HCT116 (cell line): Measurements from ENCODE around the gene OTOA. TPM values are rescaled to one million over a fixed set of nuclear protein-coding genes. Genes with fewer than 3 reads are reported as not detected.

Experiments used
- ATAC-seq: fragments of 200-7000 bp; cut with Tn5 transposase; 2 replicates; pipeline ENCODE4 v1.9.1; 2020; ENCODE audit warnings: mild to moderate bottlenecking, moderate library complexity
- BruUV-seq: library from RNA; stranded (reverse); fragments of 400-500 nt; replicated peaks from 2 replicates; lab custom pipeline; 2021; lab: Mats Ljungman, UMichigan
- CTCF ChIA-PET: fragments of 300-600 bp; sonication (Branson Sonifier 250); formaldehyde crosslinking; loops from one replicate; lab custom pipeline; 2021; ENCODE audit warnings: antibody characterized with exemption; lab: Charles Lee
- POLR2A ChIA-PET: fragments of 300-600, 350-600 bp; sonication (Branson Sonifier 250); formaldehyde crosslinking; loops from one replicate; lab custom pipeline; 2021; ENCODE audit warnings: antibody characterized with exemption; lab: Charles Lee
- RAD21 ChIA-PET, 2 experiments: fragments of 300-600 bp; sonication (Branson Sonifier 250); formaldehyde crosslinking; loops; one replicate each; lab custom pipeline; 2023; ENCODE audit warnings: low total read pairs in 2 of 2; ENCODE audit not compliant: uncharacterized antibody in 2 of 2, unreplicated experiment in 2 of 2, low non-redundant PET in 1 of 2; lab: Charles Lee
- DNase-seq: peaks from one replicate; pipeline ENCODE4 v3.0.0-alpha.2; 2010; ENCODE audit warnings: low read depth, low spot score
- H2AFZ ChIP-seq: fragments of 200-600 bp; shearing (Covaris generic), sonication (generic); 2 replicates; pipeline ENCODE4 v1.6.1; 2017; ENCODE audit warnings: low read depth, mixed run types, mixed read lengths, antibody characterized with exemption, low read length; ENCODE audit not compliant: poor library complexity, severe bottlenecking
- H3K27ac ChIP-seq: 2 replicates; pipeline ENCODE4 v1.5.1; 2012; ENCODE audit warnings: low read depth, low read length
- H3K27me3 ChIP-seq: fragments of 200-600 bp; sonication (generic); 2 replicates; pipeline ENCODE4 v1.6.1; 2016; ENCODE audit warnings: mixed run types, low read length, mixed read lengths; ENCODE audit not compliant: insufficient read depth
- H3K36me3 ChIP-seq, 2 experiments: fragments of 200-500 bp in 1 of 2; fragments of 200-600 bp in 1 of 2; sonication (Bioruptor generic) in 1 of 2; sonication (generic) in 1 of 2; 2 replicates each; pipeline versions ENCODE4 v1.5.1 to v1.6.1; 2014 to 2016; ENCODE audit warnings: low read length in 2 of 2, inconsistent platforms in 1 of 2, mixed read lengths in 1 of 2, mixed run types in 1 of 2; ENCODE audit not compliant: insufficient read depth in 2 of 2, control insufficient read depth in 1 of 2
- H3K4me1 ChIP-seq, 2 experiments: fragments of 200-600 bp in 1 of 2; sonication (generic) in 1 of 2; 2 replicates each; pipeline versions ENCODE4 v1.5.1 to v1.6.1; 2012 to 2017; ENCODE audit warnings: low read length in 2 of 2, inconsistent platforms in 1 of 2, mild to moderate bottlenecking in 1 of 2, mixed read lengths in 1 of 2, mixed run types in 1 of 2, moderate library complexity in 1 of 2; ENCODE audit not compliant: insufficient read depth in 2 of 2, control insufficient read depth in 1 of 2
- H3K4me2 ChIP-seq: fragments of 200-600 bp; sonication (generic); 2 replicates; pipeline ENCODE4 v1.6.1; 2017; ENCODE audit warnings: mixed run types, low read length, mixed read lengths
- H3K4me3 ChIP-seq, 2 experiments: fragments of 200-600 bp in 1 of 2; sonication (generic) in 1 of 2; replicated peaks in 1 of 2; 2 replicates each; pipeline ENCODE4 v1.5.1; 2011 to 2016; ENCODE audit warnings: low read length in 2 of 2, control low read depth in 1 of 2, low read depth in 1 of 2, mild to moderate bottlenecking in 1 of 2, mixed read lengths in 1 of 2, mixed run types in 1 of 2
- H3K79me2 ChIP-seq: fragments of 200-600 bp; sonication (generic); 2 replicates; pipeline ENCODE4 v1.6.1; 2017; ENCODE audit warnings: mild to moderate bottlenecking, mixed run types, low read length, moderate library complexity, mixed read lengths; ENCODE audit not compliant: insufficient read depth
- H3K9ac ChIP-seq: fragments of 200-600 bp; sonication (generic); 2 replicates; pipeline ENCODE4 v1.6.1; 2016; ENCODE audit warnings: low read length, mixed read lengths
- H3K9me2 ChIP-seq: fragments of 200-600 bp; sonication (generic), shearing (Covaris generic); 2 replicates; pipeline ENCODE4 v1.6.1; 2017; ENCODE audit warnings: mixed run types, mild to moderate bottlenecking, moderate library complexity; ENCODE audit not compliant: insufficient read depth
- H3K9me3 ChIP-seq, 2 experiments: fragments of 200-500 bp in 1 of 2; fragments of 200-600 bp in 1 of 2; sonication (Bioruptor generic) in 1 of 2; sonication (generic) in 1 of 2; 2 replicates each; pipeline ENCODE4 v1.6.1; 2014 to 2017; ENCODE audit warnings: low read length in 2 of 2, mixed read lengths in 2 of 2, inconsistent platforms in 1 of 2, low read depth in 1 of 2, mild to moderate bottlenecking in 1 of 2, mixed run types in 1 of 2, moderate library complexity in 1 of 2; ENCODE audit not compliant: control insufficient read depth in 1 of 2, insufficient read depth in 1 of 2
- H4K20me1 ChIP-seq: fragments of 200-600 bp; sonication (generic), shearing (Covaris generic); 2 replicates; pipeline ENCODE4 v1.6.1; 2017; ENCODE audit warnings: mixed run types, mild to moderate bottlenecking, moderate library complexity; ENCODE audit not compliant: insufficient read depth
- ATF3 ChIP-seq: IDR thresholded peaks from 2 replicates; pipeline ENCODE4 v1.6.1; 2012
- CBX3 ChIP-seq: IDR thresholded peaks from 2 replicates; pipeline ENCODE4 v1.6.1; 2012; ENCODE audit warnings: low read depth
- FOSL1 ChIP-seq: IDR thresholded peaks from 2 replicates; pipeline ENCODE4 v1.6.1; 2012; ENCODE audit warnings: low read depth
- JUND ChIP-seq: IDR thresholded peaks from 2 replicates; pipeline ENCODE4 v1.6.1; 2012
- RAD21 ChIP-seq: IDR thresholded peaks from 2 replicates; pipeline ENCODE4 v1.6.1; 2012; ENCODE audit warnings: low read depth, mild to moderate bottlenecking
- SIN3A ChIP-seq: IDR thresholded peaks from 2 replicates; pipeline ENCODE4 v1.6.1; 2012; ENCODE audit warnings: low read depth
- SRF ChIP-seq: IDR thresholded peaks from 2 replicates; pipeline ENCODE4 v1.6.1; 2012; ENCODE audit warnings: low read depth
- YY1 ChIP-seq: IDR thresholded peaks from 2 replicates; pipeline ENCODE4 v1.6.1; 2011; ENCODE audit warnings: low read length, low read depth, moderate library complexity, mild to moderate bottlenecking; ENCODE audit not compliant: insufficient replicate concordance; ENCODE audit errors: extremely low read depth
- ZBTB33 ChIP-seq: IDR thresholded peaks from 2 replicates; pipeline ENCODE4 v1.6.1; 2011; ENCODE audit warnings: mild to moderate bottlenecking, low read length, moderate library complexity; ENCODE audit not compliant: insufficient replicate concordance; ENCODE audit errors: extremely low read depth
- ZFX ChIP-seq: fragments of 450-650 bp; IDR thresholded peaks from 2 replicates; pipeline ENCODE4 v1.6.1; 2017
- intact Hi-C: fragments of 100-400 bp; cut with micrococcal nuclease; formaldehyde crosslinking; loops from 2 replicates; pipeline ENCODE4 v1.10.0; 2022
- total RNA-seq: library from RNA; stranded (reverse); gene quantifications from one replicate; pipeline ENCODE4 v1.2.1, GENCODE V29; 2021; ENCODE audit not compliant: unreplicated experiment

Gene OTOA
- total RNA-seq, 1 experiment from 2014 or later: not detected

GRCh38 chr16:21654466-21654865 lies 9.3 kb upstream of the OTOA start:
- H3K36me3 ChIP-seq: no peaks in the 10 kb centered on the region
- no peaks in the 10 kb centered on the region for H3K4me1 ChIP-seq
- H3K9me3 ChIP-seq: no peaks in the 10 kb centered on the region
- no TSS peak for BruUV-seq
- intact Hi-C loops: loop anchor here (10.0 kb wide), 2 partner anchors 150 to 530 kb away; no protein-coding TSS in a partner anchor
- no peak for DNase-seq
- CTCF ChIA-PET: no interaction called here
- no peak for TF ChIP-seq SRF
- no peak for TF ChIP-seq FOSL1
- no peak for TF ChIP-seq YY1
- TF ChIP-seq RAD21: no peak
- no peak for TF ChIP-seq ZBTB33
- no peak for TF ChIP-seq CBX3
- TF ChIP-seq SIN3A: no peak
- TF ChIP-seq JUND: no peak
- no peak for TF ChIP-seq ATF3
- no peak for TF ChIP-seq ZFX
- TF ChIP-seq, all 23 proteins: peak for 0
- no peak overlapping the region for H3K27ac ChIP-seq
- H3K4me3 ChIP-seq: no peak overlapping the region
- no peak for ATAC-seq
- POLR2A ChIA-PET: no interaction called here
- RAD21 ChIA-PET: no interaction called here
- no peak overlapping the region for H3K9ac ChIP-seq
- H2AFZ ChIP-seq: no peak overlapping the region
- no peaks in the 10 kb centered on the region for H3K9me2 ChIP-seq
- no peak overlapping the region for H3K4me2 ChIP-seq
- no peaks in the 10 kb centered on the region for H3K27me3 ChIP-seq
- H4K20me1 ChIP-seq: no peaks in the 10 kb centered on the region
- no peaks in the 10 kb centered on the region for H3K79me2 ChIP-seq
